Activated CD8-positive, alpha-beta memory T cell treated with anti-CD3 and anti-CD28 coated beads, Interleukin-2, amount 50 U/mL, for 1 hour (primary cell): ENCODE results near the gene FAM53C.
"Not testable (repeated sequence)": the region's sequence is repeated elsewhere in the genome, so short reads cannot be mapped to it uniquely, and the experiment has no call there.

Experiments
- DNase-seq: peaks from one replicate; pipeline ENCODE4 v3.0.0-alpha.2; 2020; ENCODE audit errors: extremely low read depth

The FAM53C gene

DNA sequence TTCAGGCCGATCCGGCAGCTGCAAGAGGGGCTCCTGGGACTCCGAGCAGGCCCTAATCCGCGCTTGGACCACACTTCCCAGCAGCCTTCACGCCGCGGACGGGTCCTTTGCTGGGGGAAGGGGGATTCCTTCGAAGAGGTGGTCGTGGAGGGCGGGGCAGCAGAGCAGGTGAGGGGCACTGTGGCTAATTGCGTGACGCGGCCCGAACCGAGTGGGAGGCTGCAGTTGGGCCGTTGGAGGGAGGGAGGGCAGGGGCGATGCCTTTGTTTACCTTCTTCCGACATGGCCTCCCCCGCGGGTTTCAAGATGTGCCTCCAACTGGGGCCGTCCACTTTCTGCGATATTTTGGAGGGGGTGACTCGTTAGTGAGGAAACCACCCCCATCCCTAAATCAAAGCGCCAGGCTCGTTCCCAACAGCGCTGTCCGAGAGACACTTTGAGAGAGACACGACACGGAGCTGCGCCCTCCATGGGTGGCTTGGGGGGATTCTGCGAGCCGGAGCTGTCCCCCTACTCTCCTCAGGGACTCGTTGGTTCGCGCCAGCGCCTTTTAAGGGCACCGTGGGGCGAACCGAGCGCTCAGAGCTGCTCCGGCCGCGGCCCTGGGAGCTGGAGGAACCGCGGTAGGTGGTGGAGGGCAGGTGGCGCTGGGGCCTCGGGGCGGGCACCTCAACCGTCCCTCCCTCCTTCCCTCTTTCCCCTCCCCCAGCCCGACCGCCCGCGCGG lies at the start of gene FAM53C:
FAM53C (plus strand) TSS at position 582 of the 726 bp plus-strand sequence. CDS start 3,070 bp downstream, outside the sequence.
- DNase-seq = peak; percentile 74

DNA sequence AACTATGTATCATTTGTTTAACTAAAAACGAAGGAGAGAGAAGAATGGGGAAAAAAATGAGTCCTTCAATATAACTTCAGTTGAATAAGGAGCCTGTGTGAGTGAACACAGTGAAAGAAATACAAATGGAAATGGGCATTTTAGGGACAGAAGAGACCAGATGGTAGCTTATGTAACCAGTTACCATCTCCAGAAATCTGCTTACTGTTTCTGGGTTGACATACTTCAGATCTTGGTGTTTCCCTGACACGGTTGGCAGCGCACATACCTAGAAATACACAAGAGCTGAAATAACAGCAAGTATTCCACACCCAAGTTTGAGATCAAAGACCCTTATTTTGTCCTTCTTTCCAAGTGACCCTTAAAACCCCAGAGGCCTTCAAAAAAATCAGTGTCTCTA lies 48.8 kb upstream of the FAM53C start:
- DNase-seq = no peak

DNA sequence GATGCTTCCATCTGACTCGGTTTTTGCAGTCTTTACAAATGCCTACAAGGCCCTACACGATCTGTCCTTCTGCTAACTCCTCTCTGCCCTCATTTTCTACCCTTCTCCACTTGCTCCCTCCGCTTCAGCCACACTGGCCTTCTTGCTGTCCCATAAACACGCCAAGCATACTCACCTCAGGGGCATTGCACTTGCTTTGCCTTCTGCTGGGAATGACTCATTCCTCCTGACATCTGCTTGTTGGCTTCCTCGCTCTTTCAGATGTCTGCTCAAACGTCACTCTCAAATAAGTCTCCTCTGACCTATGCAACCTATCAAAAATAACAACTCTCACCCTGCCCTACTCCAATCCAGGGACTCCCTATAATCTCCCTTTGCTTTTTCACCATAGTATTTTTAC lies 34.7 kb upstream of the FAM53C start:
- DNase-seq = no peak

DNA sequence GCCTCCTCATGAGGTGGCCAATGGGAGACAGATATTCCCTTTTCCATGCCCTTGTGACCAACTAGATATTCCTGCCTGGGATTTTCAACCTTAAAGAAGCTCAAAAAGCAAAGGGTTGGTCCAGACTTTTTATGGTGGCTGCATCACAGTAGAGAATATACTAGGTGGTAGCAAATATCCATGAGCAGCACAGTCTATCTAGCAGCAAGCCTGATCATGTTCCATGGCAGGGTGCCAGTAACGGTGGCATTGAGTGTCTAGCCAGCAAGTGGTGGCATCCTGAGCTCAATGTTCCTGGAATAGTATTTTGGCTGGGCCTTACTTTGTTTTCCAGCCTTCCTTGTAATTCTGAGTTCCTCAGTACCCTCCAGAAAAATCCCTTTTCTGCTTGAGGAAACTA lies 32.3 kb upstream of the FAM53C start:
- DNase-seq = no peak

DNA sequence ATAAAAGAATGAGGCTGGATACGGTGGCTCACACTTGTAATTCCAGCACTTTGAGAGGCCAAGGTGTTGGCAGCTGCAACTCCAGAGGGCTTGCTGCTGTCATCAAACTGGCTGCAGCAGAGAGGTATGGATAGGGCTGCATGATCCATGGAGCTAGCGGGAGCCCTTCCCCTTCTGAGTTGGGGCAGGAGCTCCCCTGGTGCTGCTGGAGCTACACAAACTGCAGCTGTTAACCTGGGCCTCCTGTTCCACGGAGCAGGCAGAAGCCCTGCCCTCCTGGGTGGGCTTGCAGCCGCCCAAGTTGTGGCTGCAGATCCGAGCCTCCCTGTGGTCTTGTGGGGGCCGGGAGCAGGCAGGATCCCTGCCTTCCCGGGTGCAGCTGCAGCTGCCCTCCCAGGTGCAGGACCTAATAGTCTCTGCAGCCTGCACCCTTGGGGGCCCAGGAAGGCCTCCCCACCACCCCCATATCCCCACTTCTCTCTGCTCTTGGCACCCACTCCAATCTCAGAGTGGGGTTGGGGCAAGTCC lies 22.3 kb upstream of the FAM53C start:
- DNase-seq = no peak

DNA sequence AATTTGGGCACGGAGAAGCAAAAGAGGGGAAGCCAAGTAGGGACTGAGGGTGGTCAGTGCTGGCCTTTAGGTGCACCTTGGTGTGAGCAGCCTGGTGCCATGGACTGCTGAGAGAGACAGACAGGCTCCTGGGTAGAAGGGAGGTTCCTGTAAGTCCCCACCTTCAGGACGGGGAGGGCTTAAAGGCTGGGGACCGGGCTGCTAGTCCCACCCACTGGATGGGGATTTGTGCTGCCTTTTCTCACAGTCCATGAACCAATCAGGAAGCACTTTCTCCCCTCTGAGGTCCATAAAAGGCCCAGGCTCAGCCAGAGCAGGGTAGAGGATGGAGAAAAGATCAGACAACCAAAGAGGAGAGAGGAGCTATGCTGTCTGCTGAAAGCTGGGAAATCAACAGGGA lies 21.7 kb upstream of the FAM53C start:
- DNase-seq = no peak

DNA sequence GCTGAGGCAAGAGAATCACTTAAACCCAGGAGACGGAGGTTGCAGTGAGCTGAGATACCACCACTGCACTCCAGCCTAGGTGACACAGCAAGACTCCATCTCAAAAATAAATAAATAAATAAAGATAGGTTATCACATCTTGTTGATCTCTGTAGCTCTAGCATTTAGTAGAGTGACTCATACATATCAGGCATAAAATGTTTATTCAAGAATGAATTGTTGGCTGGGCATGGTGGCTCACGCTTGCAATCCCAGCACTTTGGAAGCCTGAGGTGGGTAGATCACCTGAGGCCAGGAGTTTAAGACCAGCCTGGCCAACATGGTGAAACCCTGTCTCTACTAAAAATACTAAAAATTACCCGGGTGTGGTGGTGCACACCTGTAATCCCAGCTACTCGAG lies 19.9 kb upstream of the FAM53C start:
- DNase-seq = not testable (repeated sequence)

DNA sequence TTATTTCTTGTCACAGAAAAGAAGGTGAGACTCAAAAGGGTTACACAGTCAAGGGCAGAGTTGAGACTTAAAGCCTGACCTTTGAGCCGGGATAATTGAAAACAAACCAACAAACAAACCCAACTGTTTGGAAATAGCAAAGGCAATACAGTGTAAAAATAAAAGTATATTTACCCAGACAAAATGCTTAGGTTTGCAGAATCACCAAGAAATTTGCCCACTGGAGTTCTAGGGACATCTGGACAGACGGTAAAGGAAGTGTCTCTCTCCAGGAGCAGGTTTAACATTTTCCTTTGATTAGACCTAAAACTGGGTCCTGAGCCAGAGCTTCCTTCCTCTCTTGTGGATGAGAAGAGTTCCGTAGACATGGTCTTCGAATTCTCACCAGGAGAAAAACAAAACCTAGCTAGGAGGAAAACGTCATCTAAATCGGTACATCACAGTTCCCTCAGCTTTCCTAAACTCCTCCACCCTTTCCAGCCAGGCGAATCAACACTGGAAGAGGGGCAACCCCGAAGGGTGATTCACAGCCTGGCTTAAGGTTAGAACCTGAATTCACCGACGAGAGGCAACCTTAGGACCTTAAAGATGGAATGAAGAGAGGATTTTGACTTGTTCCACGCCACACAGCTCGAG lies 7.1 kb upstream of the FAM53C start:
- no peak for DNase-seq

DNA sequence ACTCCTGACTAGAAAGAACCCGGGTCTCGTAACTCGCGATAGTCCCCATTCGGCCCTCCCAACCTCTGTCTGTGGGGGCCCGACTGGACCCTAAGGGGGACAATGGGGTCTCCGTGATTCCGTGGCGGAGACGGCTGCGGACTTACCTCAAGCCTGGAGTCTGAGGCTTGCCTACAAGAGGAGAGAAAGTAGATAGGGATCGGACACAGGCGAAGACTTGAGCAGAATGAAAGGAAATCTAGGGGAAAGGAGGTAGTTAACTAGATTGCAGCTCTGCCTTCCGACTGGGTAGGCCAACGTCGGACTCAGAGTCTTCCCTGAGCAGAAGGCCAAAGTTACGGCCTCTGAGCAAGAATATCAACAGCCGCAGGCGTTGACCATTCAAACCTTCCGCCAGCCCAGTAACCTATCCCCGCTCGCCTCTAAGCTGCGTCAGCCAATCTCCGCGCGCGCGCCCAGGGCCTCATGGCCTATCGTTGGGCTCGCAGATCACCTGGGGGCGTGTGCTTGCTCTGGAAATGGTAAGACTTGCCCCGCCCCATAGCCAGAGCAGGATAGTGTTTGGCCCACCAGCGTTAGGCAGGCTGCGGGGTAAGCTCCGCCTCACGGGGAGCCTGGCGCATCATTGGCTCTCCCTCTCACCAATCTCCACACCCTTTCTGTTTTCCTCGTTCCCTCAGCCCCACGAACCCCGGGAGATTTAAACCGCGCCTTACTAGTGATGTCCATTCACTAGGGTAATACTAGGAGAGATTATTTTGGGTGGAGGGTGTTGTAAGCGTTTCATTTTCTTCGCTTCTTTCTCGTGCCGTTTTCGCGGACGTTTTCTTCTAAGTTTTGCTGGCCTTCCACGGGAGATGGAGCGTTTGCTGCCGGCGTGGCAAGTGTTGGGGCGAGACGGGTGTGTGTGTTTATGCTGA lies 6.4 kb upstream of the FAM53C start, which contains the start of gene CDC25C:
CDC25C (minus strand) TSS at position 356 of the 920 bp plus-strand sequence. CDS start 624 bp downstream, outside the sequence.
- DNase-seq = peak; percentile 93

DNA sequence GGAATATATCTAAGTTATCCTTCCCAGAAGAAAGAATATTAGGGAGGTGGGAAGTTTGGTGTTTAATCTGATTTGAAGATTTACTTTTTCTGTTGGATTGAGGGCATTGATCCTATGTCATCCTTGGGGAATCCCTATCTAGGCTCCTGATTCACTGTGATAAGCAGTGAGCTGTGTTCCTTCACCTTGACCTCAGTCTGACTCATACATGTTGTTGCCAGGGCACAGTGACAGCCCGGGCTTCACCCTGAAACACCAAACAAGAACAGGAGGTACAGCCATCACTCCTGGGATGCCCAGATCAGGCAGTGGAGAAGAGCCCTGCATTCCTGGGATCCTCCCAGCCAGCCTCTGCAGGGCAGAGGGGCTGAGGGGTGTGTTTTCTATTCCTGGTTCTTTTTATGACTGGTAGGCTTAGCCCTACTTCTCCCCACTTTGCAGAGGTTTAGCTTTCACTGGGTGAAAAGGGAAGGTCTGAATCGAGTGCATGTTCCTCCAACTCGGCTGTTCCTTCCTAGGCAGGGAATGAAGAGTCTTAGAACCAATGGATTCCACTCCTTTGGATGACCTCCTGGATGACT lies 3.1 kb upstream of the FAM53C start:
- DNase-seq = no peak

DNA sequence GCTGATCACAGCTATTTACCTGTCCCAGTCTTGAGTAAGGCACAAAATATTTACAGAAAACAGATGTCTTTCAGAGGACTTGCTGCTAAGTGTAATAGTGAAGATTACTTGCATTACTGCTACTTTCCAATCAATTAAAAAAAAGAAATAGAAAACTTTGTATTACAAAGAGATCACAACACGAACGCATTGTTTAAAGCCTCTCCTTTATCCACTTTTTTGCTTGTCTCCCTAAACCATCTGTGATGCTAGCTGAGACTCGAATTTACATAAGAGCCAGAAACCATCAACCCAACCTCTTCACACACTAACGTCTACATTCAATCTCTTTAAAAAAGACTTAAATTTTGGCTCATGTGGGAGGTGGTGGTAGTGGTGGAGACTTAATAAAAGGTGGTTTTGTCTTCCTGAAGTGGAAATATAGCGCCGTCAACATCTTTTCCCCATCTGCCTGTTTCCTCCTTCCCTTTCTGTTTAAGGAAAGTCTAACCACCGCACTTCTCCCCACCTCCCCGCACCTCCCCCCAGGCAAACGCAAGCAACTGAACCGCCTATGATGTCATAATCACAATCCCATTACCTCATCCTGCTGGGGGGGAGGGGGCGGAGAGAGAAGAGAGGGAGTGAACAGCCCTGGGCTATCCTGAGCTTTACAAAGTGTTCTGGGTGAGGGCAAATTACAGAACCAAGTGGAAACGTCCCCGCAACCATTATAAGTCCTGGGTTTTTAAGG lies 948 bp upstream of the FAM53C start:
- peak; percentile 51 for DNase-seq

DNA sequence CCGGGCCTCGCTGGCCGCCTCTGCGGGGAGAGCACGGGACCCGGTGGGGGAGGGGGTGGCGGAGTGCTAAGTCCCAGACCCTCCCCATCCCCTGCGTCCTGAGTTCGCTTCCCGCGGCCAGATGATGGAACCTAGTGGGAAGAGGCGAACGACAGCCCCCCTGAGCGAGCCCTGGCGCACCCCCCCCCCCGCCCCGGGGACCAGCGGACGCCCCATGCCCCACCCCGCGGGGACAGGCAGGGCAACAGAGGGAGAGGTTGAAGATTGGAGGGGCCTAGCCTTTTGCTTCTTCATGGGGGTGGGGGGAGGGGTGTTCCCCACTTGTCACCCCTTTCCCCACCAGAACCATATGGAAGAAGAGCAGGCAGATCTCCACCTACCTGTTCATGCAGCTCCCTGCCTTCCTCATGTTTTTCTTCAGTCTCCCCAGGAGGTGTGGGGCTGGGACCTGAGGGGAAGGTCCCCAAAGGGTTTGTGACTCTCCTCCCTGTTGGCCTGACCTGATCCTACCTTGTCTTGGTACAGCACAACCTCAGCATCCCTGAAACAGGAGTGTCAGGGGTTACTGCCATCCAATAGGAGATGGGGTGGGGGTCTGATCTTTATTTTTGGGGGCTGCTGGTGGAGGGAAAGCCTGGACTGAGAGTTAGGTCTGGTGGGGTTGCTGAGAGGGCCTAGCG lies 485 bp downstream of the FAM53C start:
- no peak for DNase-seq

DNA sequence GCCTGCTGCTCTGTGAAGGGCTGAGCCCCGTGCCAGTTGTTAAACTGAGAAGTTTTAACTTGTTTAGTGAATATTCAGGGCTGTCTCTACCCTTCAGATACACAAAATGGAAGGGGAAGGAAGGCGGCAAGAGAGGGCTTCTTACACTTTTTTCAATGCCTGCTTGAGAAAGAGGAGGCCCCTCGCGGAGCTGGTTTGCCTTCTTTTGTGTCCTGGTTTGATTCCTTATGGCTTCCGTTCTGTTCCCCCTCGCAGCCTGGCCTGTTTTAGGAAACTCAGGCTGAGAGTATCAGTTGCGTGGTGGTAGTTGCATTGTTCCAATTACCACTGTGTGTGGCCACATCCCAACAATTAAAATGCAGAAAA lies 1.0 kb downstream of the FAM53C start:
- DNase-seq = no peak

DNA sequence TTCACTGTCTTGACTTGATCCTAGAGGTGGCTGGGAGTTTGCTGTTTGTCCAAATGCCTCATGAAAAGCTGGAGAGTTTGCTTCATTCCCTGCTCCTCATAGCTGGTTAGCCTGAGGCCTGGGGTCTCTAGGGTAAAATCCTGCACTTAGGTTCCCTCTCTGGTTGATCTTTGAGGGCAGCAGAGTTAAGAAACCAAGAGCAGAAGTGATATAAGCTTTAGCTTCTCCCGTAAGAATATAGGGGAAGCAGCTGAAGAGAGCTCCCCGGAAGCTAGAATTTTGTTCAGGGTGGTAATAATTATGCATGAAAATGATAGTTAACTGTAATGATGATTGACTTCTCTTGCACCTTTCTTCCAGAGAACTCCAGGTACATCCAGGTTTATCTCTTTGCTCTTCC lies 1.4 kb downstream of the FAM53C start:
- DNase-seq = no peak

DNA sequence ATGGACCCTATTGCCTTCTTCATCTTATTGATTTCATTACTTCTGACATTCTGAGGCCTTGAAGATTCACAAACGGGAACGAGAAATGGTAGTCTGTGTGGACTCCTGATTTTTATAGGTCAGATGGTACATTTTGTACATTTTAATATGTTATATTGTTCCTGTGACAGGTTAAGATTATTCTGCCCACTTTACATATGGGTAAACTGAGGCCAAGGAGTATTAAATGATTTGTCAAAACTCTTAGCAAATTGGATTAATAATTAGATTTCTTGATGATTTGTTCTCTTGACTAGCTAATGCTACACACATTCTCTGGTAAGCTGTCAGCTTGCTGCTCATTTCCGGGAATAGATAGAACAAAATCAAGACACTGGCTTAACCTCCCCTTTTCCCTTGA lies 1.9 kb downstream of the FAM53C start:
- DNase-seq = no peak

DNA sequence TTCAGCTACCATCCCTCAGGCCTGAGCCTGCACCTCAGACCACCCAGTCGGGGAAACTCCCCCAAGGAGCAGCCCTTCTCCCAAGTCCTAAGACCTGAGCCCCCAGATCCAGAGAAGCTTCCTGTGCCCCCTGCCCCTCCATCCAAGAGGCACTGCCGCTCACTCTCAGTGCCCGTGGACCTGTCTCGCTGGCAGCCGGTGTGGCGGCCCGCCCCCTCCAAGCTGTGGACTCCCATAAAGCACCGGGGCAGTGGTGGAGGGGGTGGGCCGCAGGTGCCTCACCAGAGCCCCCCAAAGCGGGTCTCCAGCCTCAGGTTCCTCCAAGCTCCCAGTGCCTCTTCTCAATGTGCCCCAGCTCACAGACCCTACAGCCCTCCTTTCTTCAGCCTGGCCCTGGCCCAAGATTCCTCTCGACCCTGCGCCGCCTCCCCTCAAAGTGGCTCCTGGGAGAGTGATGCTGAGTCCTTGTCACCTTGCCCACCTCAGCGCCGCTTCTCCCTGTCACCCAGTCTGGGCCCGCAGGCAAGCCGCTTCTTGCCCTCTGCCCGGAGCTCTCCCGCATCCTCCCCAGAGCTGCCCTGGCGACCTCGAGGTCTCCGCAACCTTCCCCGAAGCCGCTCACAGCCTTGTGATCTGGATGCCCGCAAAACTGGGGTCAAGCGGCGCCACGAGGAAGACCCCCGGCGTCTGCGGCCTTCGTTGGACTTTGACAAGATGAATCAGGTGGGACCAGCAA lies 7.0 kb downstream of the FAM53C start:
- no peak for DNase-seq

DNA sequence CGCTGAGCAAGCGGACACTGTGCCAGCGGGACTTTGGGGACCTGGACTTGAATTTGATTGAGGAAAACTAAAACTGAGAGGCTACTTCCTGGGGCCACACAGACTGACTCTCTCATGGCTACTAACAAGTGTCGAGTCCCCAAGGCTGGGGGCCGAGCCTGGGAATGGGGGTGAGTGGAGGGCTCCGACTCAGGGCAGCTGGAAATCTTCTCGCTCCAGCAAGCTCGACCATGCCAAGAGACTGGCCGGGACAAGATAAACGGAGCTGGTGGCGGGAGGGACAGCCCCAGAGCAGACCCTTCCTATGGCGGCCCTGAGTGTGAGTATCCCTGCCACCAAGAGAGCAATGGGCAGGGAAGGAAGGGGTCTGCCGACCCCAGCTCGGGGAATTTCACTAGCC lies 8.8 kb downstream of the FAM53C start:
- DNase-seq = no peak

DNA sequence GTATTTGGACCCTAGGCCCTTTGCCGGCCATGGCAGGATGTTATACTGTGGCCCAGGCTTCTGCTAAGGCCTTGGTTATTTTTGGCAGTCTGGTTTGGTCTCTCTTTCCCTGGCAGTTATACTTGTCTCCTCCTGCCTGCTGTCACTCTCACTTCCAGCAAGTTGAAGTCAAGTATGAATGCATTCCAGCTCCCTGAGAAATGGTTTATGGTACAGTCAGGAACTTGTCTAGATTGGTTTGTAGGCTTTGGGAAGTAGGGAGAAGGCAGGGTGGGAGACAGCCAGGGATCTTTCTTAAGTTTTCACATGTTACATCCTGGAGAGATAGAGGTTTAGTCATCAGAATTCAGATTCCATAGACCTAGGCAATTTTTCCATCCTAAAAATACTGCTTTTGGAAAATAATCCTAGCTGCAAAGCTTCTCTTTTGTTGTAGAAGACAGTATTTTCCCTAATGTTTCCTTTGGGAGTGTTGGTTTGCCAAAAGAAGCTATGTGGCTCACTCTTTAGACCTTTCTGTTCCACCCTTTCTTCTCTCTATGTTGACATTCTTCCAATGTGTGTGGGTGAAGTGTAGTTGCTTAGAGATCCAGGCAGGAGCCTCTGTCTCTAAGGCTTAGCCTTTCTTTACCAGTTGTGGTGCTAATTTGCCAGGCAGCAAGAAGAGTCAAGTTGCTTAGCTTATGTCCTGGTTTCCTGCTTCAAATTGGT lies 11.9 kb downstream of the FAM53C start:
- DNase-seq = no peak

DNA sequence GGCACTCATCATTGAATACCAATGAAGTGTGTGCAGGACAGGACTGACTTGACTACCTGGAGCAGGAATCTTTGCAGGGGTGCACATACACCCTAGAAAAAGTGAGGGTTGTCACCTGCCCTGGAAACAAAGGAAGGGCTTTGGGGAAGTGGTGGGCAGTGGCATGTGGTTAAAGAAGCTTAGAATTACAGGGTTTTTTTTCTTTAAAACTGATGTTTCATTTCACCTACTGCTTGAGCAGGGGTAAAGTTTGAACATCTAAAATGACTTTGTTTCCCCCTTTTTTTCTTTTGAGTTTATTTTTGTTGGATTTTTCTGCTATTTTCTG lies 12.5 kb downstream of the FAM53C start:
- DNase-seq = no peak
